Neural progenitor cell (in vitro differentiated cells): ENCODE results near the gene ANKS1B. TPM values are rescaled to one million over a fixed set of nuclear protein-coding genes. Genes with fewer than 3 reads are reported as not detected.
"Not testable (repeated sequence)": the region's sequence is repeated elsewhere in the genome, so short reads cannot be mapped to it uniquely, and the experiment has no call there.

ENCODE experiments used
- DNase-seq: peaks from one replicate; pipeline ENCODE4 v3.0.0-alpha.2; 2016; ENCODE audit warnings: low spot score
- H2AFZ ChIP-seq: fragments of 200-600 bp; sonication (generic); replicated peaks from 2 replicates; pipeline ENCODE4 v1.6.1; 2016; ENCODE audit warnings: antibody characterized with exemption
- H3F3A ChIP-seq: fragments of 200-600 bp; sonication (generic); 2 replicates; pipeline ENCODE4 v1.6.1; 2016; ENCODE audit warnings: antibody characterized with exemption, low read depth
- H3K27ac ChIP-seq: fragments of 200-600 bp; sonication (generic); 2 replicates; pipeline ENCODE4 v1.5.1; 2016; ENCODE audit warnings: mild to moderate bottlenecking
- H3K27me3 ChIP-seq: fragments of 200-600 bp; sonication (generic); 2 replicates; pipeline ENCODE4 v1.6.1; 2016; ENCODE audit warnings: mild to moderate bottlenecking, moderate library complexity
- H3K36me3 ChIP-seq: fragments of 200-600 bp; sonication (generic); 2 replicates; pipeline ENCODE4 v1.5.1; 2016
- H3K4me1 ChIP-seq: fragments of 200-600 bp; sonication (generic); 2 replicates; pipeline ENCODE4 v1.6.1; 2016; ENCODE audit warnings: mixed run types
- H3K4me2 ChIP-seq: fragments of 200-600 bp; sonication (generic); 2 replicates; pipeline ENCODE4 v1.6.1; 2016
- H3K4me3 ChIP-seq: fragments of 200-600 bp; sonication (generic); 2 replicates; pipeline ENCODE4 v1.5.1; 2016
- H3K79me2 ChIP-seq: fragments of 200-600 bp; sonication (generic); 2 replicates; pipeline ENCODE4 v1.6.1; 2016; ENCODE audit warnings: low read depth
- H3K9ac ChIP-seq: fragments of 200-600 bp; sonication (generic); 2 replicates; pipeline ENCODE4 v1.6.1; 2016
- H3K9me3 ChIP-seq: fragments of 200-600 bp; sonication (generic); 2 replicates; pipeline ENCODE4 v1.5.1; 2016; ENCODE audit warnings: low read depth
- H4K20me1 ChIP-seq: fragments of 200-600 bp; sonication (generic); 2 replicates; pipeline ENCODE4 v1.6.1; 2016; ENCODE audit warnings: low read depth
- H3K27ac Mint-ChIP-seq: 3 replicates; pipeline ENCODE4 v1.8.0; 2021; ENCODE audit warnings: mixed read lengths
- H3K27me3 Mint-ChIP-seq: 2 replicates; pipeline ENCODE4 v1.8.0; 2022; ENCODE audit warnings: low read depth, mild to moderate bottlenecking, inconsistent platforms, moderate library complexity, mixed read lengths; ENCODE audit not compliant: insufficient read depth
- H3K36me3 Mint-ChIP-seq: 3 replicates; pipeline ENCODE4 v1.8.0; 2021; ENCODE audit warnings: mixed read lengths
- H3K4me1 Mint-ChIP-seq: 3 replicates; pipeline ENCODE4 v1.8.0; 2021; ENCODE audit warnings: mixed read lengths
- H3K4me3 Mint-ChIP-seq: 3 replicates; pipeline ENCODE4 v1.8.0; 2021; ENCODE audit warnings: mild to moderate bottlenecking, moderate library complexity, mixed read lengths
- H3K9me3 Mint-ChIP-seq: 3 replicates; pipeline ENCODE4 v1.8.0; 2020; ENCODE audit warnings: mixed read lengths
- EZH2 ChIP-seq: fragments of 200-600 bp; sonication (generic); IDR thresholded peaks from 2 replicates; pipeline ENCODE4 v1.6.1; 2017; ENCODE audit warnings: antibody characterized with exemption, mild to moderate bottlenecking, moderate library complexity
- EZH2phosphoT487 ChIP-seq: fragments of 200-600 bp; sonication (generic); IDR thresholded peaks from 2 replicates; pipeline ENCODE4 v1.6.1; 2017; ENCODE audit warnings: antibody characterized with exemption
- total RNA-seq: library from RNA; depleted of rRNA; stranded (reverse); fragments of >200 nt; gene quantifications from 2 replicates; pipeline ENCODE4 v1.2.3, GENCODE V29; 2015; ENCODE audit warnings: low replicate concordance
- TF ChIP-seq, protein P1 (sequence below): fragments of 200-600 bp; sonication (generic); IDR thresholded peaks from 2 replicates; pipeline ENCODE4 v1.5.1; 2017; ENCODE audit warnings: antibody characterized with exemption, mild to moderate bottlenecking

ANKS1B gene
- total RNA-seq, 1 donor from 2014 or later: 7.9 TPM

- H2AFZ ChIP-seq: no peak overlapping the region
- Mint-ChIP-seq H3K4me1 (peaks cover 9% of the 10 kb centered on the region), H3K9me3 (no peaks in the 10 kb centered on the region), H3K27me3 (peaks cover 2% of the 10 kb centered on the region), H3K4me3 (no peak overlapping the region), H3K36me3 (no peaks in the 10 kb centered on the region), H3K27ac (no peak overlapping the region)
- H3K9ac ChIP-seq: no peak overlapping the region
- no peaks in the 10 kb centered on the region for H4K20me1 ChIP-seq
- H3K4me3 ChIP-seq: no peak overlapping the region
- H3K27ac ChIP-seq: no peak overlapping the region
- DNase-seq: no peak
- peaks cover 6% of the 10 kb centered on the region for H3F3A ChIP-seq
- H3K27me3 ChIP-seq: no peaks in the 10 kb centered on the region
- TF ChIP-seq, protein P1, sequence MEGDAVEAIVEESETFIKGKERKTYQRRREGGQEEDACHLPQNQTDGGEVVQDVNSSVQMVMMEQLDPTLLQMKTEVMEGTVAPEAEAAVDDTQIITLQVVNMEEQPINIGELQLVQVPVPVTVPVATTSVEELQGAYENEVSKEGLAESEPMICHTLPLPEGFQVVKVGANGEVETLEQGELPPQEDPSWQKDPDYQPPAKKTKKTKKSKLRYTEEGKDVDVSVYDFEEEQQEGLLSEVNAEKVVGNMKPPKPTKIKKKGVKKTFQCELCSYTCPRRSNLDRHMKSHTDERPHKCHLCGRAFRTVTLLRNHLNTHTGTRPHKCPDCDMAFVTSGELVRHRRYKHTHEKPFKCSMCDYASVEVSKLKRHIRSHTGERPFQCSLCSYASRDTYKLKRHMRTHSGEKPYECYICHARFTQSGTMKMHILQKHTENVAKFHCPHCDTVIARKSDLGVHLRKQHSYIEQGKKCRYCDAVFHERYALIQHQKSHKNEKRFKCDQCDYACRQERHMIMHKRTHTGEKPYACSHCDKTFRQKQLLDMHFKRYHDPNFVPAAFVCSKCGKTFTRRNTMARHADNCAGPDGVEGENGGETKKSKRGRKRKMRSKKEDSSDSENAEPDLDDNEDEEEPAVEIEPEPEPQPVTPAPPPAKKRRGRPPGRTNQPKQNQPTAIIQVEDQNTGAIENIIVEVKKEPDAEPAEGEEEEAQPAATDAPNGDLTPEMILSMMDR: no peak
- H3K79me2 ChIP-seq: no peaks in the 10 kb centered on the region
- H3K9me3 ChIP-seq: no peaks in the 10 kb centered on the region
- H3K4me2 ChIP-seq: no peak overlapping the region
- no peaks in the 10 kb centered on the region for H3K36me3 ChIP-seq
- no peaks in the 10 kb centered on the region for H3K4me1 ChIP-seq
Observed at GRCh38 chr12:98840325-98840724, 1144.4 kb downstream of the ANKS1B start.

DNA sequence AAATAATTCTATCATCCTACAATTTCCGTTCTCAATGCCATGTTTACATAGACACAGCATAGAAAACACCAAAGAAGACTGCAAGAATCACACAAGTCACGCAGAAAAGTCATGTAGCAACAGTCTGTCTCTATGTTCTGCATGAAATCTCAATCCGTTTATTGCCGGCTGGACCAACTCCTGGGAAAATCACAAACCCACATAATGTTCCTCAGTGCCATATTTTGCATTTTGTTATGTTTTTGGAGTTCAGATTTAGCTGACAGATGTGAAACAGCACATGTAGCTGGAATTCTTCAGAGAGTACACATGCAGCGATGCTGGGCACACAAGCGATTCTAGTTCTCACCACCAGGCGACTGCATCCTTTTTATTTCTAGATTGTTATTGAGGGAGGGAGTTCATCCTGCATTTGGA lies 1146.5 kb downstream of the ANKS1B start:
- Histone ChIP-seq H3K4me1 (no peaks in the 10 kb centered on the region), H2AFZ (no peak overlapping the region), H3K4me2 (no peak overlapping the region), H3K27ac (no peak overlapping the region), H4K20me1 (no peaks in the 10 kb centered on the region), H3K36me3 (no peaks in the 10 kb centered on the region), H3K9ac (no peak overlapping the region), H3F3A (peaks cover 6% of the 10 kb centered on the region), H3K9me3 (no peaks in the 10 kb centered on the region), H3K27me3 (no peaks in the 10 kb centered on the region), H3K79me2 (no peaks in the 10 kb centered on the region), H3K4me3 (no peak overlapping the region)
- Mint-ChIP-seq H3K36me3 (no peaks in the 10 kb centered on the region), H3K27me3 (no peaks in the 10 kb centered on the region), H3K4me1 (peaks cover 9% of the 10 kb centered on the region), H3K4me3 (no peak overlapping the region), H3K9me3 (no peaks in the 10 kb centered on the region), H3K27ac (no peak overlapping the region)
- no peak for TF ChIP-seq EZH2phosphoT487
- TF ChIP-seq EZH2: no peak
- TF ChIP-seq, protein P1: peak; percentile 55
- DNase-seq: no peak

DNA sequence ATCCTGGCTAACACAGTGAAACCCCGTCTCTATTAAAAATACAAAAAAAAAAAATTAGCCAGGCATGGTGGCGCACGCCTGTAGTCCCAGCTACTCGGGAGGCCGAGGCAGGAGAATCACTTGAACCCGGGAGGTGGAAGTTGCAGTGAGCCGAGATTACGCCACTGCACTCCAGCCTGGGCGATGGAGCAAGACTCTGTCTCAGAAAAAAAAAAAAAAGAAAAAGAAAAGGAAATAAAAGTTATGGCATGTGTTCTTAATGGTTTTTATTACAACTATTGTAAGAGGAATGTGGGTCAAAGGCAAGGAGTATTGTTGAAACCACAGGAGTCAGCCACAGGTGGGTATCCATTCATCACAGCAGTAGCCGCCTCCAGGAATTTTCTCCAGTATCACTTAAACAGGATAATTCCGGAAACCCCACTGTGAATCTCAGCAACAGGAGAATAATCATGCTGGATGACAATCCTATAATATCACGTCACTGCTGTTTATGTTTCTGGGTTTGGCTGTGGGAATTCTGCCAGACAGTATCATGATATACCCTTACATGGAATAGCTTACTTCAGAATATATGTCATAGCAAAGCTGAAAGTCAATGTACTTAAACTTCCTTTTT lies 1147.5 kb downstream of the ANKS1B start:
- H3K9me3 Mint-ChIP-seq, H3K27me3 ChIP-seq, H3K79me2 ChIP-seq, H3K4me1 ChIP-seq, H3K9ac ChIP-seq, H3K4me3 ChIP-seq, H3K9me3 ChIP-seq, H3K36me3 Mint-ChIP-seq, H3K27me3 Mint-ChIP-seq, H3K27ac ChIP-seq, H3K4me2 ChIP-seq, H2AFZ ChIP-seq, H3K27ac Mint-ChIP-seq, H3K36me3 ChIP-seq, H3K4me1 Mint-ChIP-seq, H3F3A ChIP-seq, H4K20me1 ChIP-seq, H3K4me3 Mint-ChIP-seq: not testable (repeated sequence)
- TF ChIP-seq EZH2phosphoT487: peak; percentile 23
- DNase-seq: peak; percentile 33

DNA sequence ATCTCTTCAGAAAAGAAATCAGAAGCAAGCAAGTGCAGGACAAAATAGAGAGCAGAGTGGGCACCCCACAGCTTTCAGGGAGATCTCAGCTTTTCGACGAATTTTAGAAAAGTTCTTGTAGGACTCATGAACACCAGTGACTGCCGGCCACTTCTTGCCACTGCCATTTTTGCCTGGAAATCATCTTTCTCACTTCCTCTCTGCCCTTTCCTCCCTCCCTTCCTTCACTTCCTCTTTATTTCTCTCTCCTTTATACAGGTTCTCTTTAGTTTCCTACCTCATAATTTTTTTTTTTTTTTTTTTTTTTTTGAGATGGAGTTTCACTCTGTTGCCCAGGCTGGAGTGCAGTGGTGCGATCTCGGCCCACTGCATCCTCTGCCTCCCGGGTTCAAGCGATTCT lies 1154.1 kb downstream of the ANKS1B start:
- Mint-ChIP-seq H3K27ac (no peak overlapping the region), H3K27me3 (peaks cover 5% of the 10 kb centered on the region)

More for the DNA sequence above, 1154.1 kb downstream of the ANKS1B start:
- no peaks in the 10 kb centered on the region for H3K9me3 Mint-ChIP-seq
- Histone ChIP-seq H2AFZ (no peak overlapping the region), H3K4me1 (no peaks in the 10 kb centered on the region), H3K27ac (no peak overlapping the region), H3K4me3 (no peak overlapping the region), H3K36me3 (no peaks in the 10 kb centered on the region), H4K20me1 (no peaks in the 10 kb centered on the region), H3K9ac (no peak overlapping the region), H3F3A (no peaks in the 10 kb centered on the region), H3K4me2 (no peak overlapping the region), H3K27me3 (no peaks in the 10 kb centered on the region), H3K79me2 (no peaks in the 10 kb centered on the region), H3K9me3 (no peaks in the 10 kb centered on the region)
- TF ChIP-seq EZH2phosphoT487 (no peak), EZH2 (no peak)
- TF ChIP-seq, protein P1: no peak
- H3K4me1 Mint-ChIP-seq: no peaks in the 10 kb centered on the region
- DNase-seq: no peak
- H3K36me3 Mint-ChIP-seq: no peaks in the 10 kb centered on the region
- H3K4me3 Mint-ChIP-seq: no peak overlapping the region
